ENCODE results near the gene AFG1L. TPM values are rescaled to one million over a fixed set of nuclear protein-coding genes. Genes with fewer than 3 reads are reported as not detected.

AFG1L gene
- total and polyA plus RNA-seq, 2 experiments from 2014 or later: 4.1 to 8.7 TPM

DNA sequence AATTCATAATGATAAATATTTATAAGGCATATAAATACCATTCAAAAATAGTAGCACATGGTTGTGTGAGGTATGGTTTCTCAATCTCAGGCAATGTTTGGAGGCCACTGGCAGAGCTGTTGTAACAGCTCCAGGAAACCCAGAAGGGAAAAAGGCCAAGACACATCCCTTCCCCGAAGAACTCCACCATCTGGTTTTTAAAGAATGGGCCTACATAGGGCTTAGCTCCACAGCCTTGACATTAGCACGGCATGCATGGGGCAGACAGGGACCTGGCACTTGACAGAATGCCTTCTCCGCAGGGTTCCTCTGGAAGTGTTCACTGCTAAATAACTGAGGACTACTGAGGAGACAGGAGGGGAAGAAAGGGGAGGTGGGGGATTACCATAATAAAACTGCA is 249.8 kb downstream of the AFG1L start (continued):
- TF ChIP-seq, protein P1, sequence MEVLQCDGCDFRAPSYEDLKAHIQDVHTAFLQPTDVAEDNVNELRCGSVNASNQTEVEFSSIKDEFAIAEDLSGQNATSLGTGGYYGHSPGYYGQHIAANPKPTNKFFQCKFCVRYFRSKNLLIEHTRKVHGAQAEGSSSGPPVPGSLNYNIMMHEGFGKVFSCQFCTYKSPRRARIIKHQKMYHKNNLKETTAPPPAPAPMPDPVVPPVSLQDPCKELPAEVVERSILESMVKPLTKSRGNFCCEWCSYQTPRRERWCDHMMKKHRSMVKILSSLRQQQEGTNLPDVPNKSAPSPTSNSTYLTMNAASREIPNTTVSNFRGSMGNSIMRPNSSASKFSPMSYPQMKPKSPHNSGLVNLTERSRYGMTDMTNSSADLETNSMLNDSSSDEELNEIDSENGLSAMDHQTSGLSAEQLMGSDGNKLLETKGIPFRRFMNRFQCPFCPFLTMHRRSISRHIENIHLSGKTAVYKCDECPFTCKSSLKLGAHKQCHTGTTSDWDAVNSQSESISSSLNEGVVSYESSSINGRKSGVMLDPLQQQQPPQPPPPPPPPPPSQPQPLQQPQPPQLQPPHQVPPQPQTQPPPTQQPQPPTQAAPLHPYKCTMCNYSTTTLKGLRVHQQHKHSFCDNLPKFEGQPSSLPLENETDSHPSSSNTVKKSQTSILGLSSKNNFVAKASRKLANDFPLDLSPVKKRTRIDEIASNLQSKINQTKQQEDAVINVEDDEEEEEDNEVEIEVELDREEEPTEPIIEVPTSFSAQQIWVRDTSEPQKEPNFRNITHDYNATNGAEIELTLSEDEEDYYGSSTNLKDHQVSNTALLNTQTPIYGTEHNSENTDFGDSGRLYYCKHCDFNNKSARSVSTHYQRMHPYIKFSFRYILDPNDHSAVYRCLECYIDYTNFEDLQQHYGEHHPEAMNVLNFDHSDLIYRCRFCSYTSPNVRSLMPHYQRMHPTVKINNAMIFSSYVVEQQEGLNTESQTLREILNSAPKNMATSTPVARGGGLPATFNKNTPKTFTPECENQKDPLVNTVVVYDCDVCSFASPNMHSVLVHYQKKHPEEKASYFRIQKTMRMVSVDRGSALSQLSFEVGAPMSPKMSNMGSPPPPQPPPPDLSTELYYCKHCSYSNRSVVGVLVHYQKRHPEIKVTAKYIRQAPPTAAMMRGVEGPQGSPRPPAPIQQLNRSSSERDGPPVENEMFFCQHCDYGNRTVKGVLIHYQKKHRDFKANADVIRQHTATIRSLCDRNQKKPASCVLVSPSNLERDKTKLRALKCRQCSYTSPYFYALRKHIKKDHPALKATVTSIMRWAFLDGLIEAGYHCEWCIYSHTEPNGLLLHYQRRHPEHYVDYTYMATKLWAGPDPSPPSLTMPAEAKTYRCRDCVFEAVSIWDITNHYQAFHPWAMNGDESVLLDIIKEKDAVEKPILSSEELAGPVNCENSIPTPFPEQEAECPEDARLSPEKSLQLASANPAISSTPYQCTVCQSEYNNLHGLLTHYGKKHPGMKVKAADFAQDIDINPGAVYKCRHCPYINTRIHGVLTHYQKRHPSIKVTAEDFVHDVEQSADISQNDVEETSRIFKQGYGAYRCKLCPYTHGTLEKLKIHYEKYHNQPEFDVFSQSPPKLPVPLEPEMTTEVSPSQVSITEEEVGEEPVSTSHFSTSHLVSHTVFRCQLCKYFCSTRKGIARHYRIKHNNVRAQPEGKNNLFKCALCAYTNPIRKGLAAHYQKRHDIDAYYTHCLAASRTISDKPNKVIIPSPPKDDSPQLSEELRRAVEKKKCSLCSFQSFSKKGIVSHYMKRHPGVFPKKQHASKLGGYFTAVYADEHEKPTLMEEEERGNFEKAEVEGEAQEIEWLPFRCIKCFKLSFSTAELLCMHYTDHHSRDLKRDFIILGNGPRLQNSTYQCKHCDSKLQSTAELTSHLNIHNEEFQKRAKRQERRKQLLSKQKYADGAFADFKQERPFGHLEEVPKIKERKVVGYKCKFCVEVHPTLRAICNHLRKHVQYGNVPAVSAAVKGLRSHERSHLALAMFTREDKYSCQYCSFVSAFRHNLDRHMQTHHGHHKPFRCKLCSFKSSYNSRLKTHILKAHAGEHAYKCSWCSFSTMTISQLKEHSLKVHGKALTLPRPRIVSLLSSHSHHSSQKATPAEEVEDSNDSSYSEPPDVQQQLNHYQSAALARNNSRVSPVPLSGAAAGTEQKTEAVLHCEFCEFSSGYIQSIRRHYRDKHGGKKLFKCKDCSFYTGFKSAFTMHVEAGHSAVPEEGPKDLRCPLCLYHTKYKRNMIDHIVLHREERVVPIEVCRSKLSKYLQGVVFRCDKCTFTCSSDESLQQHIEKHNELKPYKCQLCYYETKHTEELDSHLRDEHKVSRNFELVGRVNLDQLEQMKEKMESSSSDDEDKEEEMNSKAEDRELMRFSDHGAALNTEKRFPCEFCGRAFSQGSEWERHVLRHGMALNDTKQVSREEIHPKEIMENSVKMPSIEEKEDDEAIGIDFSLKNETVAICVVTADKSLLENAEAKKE (CRISPR knock-in tag; IDR thresholded peaks at IDR 0.05): no peak

DNA sequence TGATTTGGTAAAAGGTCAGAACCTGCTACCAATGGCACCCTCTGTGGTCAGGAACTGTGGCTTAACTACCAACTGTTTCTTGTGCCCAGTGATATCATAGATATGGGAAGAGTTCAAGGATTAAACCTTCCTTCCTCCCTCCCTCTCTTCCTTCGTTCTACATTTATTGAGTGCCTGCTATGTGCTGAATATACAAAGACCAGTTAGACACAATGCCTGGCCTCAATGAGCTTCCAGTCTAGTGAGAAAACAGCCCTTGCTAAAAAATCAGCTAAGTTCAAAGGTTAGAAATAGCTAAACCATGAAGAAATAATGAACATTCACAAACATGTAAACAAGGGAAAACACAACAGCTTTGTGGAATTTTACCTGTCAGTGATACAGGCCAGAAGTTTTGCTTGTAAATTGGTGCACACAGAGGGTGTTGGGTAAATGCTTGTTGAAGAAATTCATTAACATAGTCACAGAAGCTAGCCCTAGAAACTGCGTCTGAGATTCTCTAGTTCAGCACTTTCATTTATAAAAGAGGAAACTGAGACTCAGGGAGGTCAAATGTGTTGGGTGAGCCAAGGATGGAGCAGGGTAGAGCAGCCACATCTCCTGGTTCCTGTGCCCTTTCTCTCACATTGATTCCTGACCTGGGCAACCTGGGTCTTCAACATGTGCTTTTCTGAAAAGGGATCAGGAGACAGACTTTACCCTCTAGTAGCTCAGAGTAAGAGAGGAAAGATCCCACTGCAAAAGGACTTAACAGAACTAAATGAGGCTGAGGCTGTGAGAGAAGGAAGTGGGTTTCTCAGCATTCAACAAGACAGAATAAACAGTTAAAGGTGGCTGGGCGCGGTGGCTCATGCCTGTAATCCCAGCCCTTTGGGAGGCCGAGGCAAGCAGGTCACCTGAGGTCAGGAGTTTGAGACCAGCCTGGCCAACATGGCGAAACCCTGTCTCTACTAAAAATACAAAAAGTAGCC is 251.5 kb downstream of the AFG1L start:
- H4K20me1 ChIP-seq (replicated peaks; ENCODE audit: insufficient read depth): no peaks in the 10 kb centered on the region
- H3K36me3 ChIP-seq (ENCODE audit: insufficient read depth): no peaks in the 10 kb centered on the region
- no peaks in the 10 kb centered on the region for H3K36me3 Mint-ChIP-seq (ENCODE audit: low read depth)
- H3K4me1 Mint-ChIP-seq: peaks cover 6% of the 10 kb centered on the region; the same call in 1 of the 3 replicates
- no peak overlapping the region for H2AFZ ChIP-seq
- no peak overlapping the region for H3K4me3 ChIP-seq
- no peaks in the 10 kb centered on the region for H3K79me2 ChIP-seq (replicated peaks; ENCODE audit: insufficient read depth)
- H3F3A ChIP-seq (replicated peaks; ENCODE audit: low read depth): no peaks in the 10 kb centered on the region
- H3K27me3 Mint-ChIP-seq (ENCODE audit: insufficient read depth, low read depth, poor library complexity): peaks cover 4% of the 10 kb centered on the region
- DNase-seq (ENCODE audit: low spot score): no peak
- no peaks in the 10 kb centered on the region for H3K9me2 ChIP-seq (ENCODE audit: insufficient read depth)
- H3K27me3 ChIP-seq (ENCODE audit: insufficient read depth): no peaks in the 10 kb centered on the region
- H3K4me1 ChIP-seq (ENCODE audit: insufficient read depth): peaks cover 6% of the 10 kb centered on the region
- no peak overlapping the region for H3K27ac Mint-ChIP-seq
- TF ChIP-seq ZNF331 (CRISPR knock-in tag; IDR thresholded peaks at IDR 0.05; ENCODE audit: low read depth): no peak
- no peak for TF ChIP-seq NANOG (IDR thresholded peaks at IDR 0.05; ENCODE audit: borderline replicate concordance)
- TF ChIP-seq, protein P1 (CRISPR knock-in tag; IDR thresholded peaks at IDR 0.05): no peak
- no peak for TF ChIP-seq ZNF114 (CRISPR knock-in tag; IDR thresholded peaks at IDR 0.05)
- H3K4me3 Mint-ChIP-seq: no peak overlapping the region
- no peaks in the 10 kb centered on the region for H3K9me3 Mint-ChIP-seq
- no peak overlapping the region for H3K27ac ChIP-seq (ENCODE audit: low read depth)
- no peak overlapping the region for H3K4me2 ChIP-seq
- ATAC-seq: no peak

Measured in GM23338 (cell line).